Measurements from ENCODE around the gene COP1.

Gene COP1

DNA sequence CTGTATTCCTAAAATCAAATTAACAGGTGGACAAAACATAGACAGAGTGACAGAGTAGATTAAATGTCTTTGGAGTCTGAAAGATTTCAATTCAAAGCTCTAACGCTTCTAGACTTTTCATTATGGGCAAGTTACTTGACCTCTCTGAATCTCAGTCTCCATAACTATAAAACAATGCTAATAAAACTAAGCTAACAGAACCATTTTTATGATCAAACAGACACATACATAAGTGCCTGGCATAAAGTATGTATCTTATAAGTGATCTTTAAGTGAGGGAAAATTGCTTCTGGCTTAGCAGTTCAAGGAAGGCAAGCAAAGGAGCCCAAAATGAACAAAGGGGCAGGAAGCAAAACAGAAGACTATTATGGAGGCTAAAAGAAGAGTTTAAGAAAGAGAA is 246.9 kb downstream of the COP1 start:
- no peak for DNase-seq (ENCODE audit: low read depth)

DNA sequence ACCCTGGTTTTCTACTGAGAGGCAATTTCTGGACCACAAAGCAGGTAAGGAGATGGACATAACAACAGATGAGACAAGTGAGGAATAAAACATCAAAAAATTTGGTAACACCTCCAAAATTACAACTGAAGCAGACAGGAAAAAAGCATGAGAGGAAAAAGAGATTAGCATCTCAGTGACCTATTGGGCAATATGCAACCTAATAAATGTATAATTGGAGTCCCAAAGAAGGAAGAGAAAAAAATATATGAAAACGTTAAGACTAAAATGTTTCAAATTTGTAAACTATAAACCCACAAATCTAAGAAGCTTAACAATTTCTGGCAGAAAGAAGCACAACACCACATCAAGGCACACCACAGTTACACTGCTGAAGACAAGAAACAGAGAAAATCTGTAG is 255.5 kb downstream of the COP1 start:
- DNase-seq (ENCODE audit: low read depth): no peak

GRCh38 chr1:175947771-175948170 is 259.3 kb downstream of the COP1 start:
- no peak for DNase-seq (ENCODE audit: low read depth)

DNA sequence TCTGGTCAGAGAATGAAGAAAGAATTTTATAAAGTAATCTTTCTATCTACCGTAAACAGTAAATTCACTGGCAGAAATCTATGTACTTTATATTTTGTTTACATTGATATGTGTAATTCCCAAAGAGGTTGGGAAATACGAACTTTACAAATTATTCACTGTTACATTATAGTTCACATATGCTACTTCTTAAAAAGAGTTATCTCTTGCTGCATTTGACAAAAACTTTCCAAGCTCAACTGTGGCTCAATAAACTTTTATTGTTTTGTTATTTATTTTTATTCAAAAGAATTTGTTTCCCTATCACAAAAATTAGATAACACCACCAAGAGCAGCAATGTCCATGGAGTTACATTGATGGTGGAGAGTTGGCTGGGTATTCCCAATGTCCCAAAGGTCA is 262.5 kb downstream of the COP1 start:
- no peak for DNase-seq (ENCODE audit: low read depth)

- DNase-seq (ENCODE audit: low read depth): no peak
Measured at GRCh38 chr1:175941164-175941563, 265.9 kb downstream of the COP1 start.

GRCh38 chr1:175936736-175937135 is 270.4 kb downstream of the COP1 start:
- DNase-seq (ENCODE audit: low read depth): no peak

DNA sequence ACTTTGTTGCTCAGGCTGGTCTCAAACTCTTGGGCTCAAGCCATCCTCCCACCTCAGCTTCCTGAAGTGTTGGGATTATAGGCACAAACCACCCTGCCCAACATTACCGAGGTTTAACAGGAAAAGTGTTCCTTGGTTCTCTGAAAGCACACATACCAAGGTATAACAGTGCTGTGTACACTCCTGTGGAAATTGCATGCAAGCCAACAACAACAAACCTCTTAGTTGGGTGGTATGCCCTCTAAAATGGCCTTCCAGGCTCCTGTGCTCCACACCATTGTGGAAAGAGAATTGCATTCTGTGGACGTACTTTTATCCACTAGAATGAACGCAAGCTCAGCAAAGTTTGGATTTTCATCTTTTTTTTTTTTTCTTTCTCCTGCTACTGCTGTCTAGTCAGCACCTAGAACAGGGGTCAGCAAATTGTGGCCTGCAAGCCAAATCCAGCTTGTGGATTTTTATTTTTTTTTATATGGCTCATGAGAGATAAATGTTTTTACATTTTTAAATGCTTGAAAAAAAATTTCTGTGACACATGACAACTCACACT is 271.4 kb downstream of the COP1 start:
- DNase-seq (ENCODE audit: low read depth): no peak

DNA sequence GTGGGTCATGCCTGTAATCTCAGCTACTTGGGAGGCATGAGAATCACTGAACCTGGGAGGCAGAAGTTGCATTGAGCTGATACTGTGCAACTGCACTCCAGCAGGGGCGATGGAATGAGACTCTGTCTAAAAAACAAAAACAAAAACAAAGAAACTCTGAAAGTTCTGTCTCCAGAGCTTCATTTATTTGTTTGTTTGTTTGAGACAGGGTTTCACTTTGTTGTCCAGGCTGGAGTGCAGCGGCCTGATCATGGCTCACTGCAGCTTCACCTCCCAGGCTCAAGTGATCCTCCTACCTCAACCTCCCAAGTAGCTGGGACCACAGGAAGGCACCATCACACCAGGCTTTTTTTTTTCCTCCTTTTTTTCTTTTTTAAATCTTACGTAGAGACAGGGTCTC is 271.9 kb downstream of the COP1 start:
- DNase-seq (ENCODE audit: low read depth): no peak

GRCh38 chr1:175933801-175934200 is 273.3 kb downstream of the COP1 start:
- no peak for DNase-seq (ENCODE audit: low read depth)

GRCh38 chr1:175927944-175928343 is 279.1 kb downstream of the COP1 start:
- DNase-seq (ENCODE audit: low read depth): no peak

DNA sequence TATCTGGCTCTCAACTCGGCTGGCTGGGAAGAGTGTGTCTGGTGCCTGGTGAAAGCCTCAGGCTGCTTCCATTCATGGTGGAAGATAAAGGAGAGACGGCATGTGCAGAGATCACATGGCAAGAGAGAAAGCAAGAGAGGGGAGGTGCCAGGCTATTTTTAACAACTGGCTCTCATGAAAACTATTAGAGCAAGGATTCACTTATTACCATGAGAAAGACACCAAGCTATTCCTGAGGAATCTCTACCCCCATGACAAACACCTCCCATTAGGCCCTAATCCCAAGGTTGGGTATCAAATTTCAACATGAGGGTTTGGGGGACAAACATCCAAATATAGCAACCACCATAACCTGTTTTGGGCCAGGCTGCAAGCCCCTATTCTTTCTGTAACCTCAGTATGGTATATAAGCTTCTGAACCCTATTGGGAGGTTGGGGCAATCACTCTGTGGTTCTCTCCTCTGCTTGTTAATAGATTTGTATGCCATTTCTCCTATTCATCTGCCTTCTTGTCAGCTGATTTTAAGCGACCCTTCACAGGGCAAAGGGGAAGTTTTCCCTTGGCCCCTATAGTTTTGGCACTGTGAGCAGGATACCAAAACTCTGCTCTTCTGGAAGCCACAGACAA is 284.7 kb downstream of the COP1 start:
- no peak for DNase-seq (ENCODE audit: low read depth)

DNA sequence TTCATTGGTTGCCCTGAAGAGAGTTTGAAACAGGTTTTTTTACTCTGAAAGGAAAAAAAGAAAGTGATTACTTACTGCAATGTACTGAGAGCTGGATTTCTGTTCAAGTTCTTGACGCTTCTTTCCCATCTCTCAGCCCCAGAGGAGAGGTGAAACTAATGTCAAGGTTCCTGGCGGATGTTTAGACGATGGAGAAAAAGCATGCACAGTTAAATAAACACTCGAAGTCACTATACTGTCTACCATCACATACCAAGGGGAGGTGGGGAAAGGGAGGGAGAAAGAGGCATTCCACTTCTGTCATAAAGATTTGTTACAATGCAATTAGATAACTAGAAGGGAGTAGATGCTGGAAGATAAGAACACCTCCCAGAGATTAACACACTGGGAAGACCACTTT is 286.7 kb downstream of the COP1 start:
- no peak for DNase-seq (ENCODE audit: low read depth)

DNA sequence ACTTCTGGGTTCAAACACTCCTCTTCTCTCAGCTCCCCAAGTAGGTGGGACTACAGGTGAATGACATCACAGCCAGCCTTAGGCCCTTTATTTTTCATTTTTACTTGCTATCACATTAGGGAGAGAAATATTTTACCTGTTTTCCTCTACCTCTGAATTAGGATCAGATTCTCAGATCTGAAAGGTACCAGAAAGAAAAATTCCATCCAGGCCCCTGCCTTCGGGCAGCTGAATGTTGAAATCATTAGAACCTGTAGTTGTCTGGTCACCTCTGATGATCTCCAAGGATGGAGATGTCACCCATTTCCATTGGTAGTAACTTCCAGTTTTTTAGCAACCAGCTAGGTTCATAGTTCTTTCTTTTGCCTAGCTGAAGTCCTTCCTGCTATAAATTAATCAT is 288.1 kb downstream of the COP1 start:
- no peak for DNase-seq (ENCODE audit: low read depth)

GRCh38 chr1:175918364-175918801 is 288.7 kb downstream of the COP1 start:
- no peak for DNase-seq (ENCODE audit: low read depth)

- DNase-seq (ENCODE audit: low read depth): no peak
Measured at GRCh38 chr1:175914115-175914514, 293.0 kb downstream of the COP1 start.

- no peak for DNase-seq (ENCODE audit: low read depth)
Measured at GRCh38 chr1:175911138-175911537, 295.9 kb downstream of the COP1 start.

GRCh38 chr1:175906370-175906769 is 300.7 kb downstream of the COP1 start:
- DNase-seq (ENCODE audit: low read depth): no peak

- no peak for DNase-seq (ENCODE audit: low read depth)
Measured at GRCh38 chr1:175904808-175905207, 302.3 kb downstream of the COP1 start.

- DNase-seq (ENCODE audit: low read depth): no peak
Measured at GRCh38 chr1:175902281-175902680, 304.8 kb downstream of the COP1 start.

DNA sequence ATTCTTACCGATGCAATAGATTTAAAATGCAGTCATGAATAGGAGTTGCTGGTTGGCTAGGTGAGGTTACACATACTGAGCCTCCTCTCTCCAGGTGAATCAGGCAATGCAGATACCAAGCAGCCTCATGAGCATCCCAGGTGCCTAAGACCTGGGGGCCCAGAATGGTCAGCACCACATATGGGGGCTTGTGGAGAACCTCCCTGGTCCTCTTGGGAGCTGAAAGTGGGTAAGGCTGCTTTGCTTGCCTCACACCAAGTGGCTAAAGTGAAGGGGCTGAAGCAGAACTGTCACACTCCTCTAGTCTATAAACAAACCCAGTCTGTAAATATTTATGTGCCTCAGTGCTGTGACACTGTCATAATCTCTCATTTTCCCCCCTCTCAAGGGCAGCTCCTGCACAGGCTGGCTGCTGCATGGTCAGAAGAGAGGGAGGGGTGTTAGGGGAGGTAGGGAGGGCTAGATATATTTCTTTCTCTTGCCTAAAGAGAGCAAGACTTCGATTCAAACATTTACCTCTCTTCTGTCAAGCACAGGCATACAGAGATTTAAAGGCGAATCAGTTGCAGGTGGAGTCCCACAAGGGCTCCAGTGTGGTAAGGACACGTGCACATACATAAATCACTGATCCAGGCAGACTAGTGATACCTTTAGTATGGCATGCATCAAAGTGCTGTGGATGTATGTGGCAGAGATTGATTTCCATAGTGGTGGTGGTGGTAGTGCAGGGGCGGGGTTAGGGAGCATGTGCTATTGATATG is 305.8 kb downstream of the COP1 start:
- no peak for DNase-seq (ENCODE audit: low read depth)

- DNase-seq (ENCODE audit: low read depth): no peak
Measured at GRCh38 chr1:175900171-175900570, 306.9 kb downstream of the COP1 start.

DNA sequence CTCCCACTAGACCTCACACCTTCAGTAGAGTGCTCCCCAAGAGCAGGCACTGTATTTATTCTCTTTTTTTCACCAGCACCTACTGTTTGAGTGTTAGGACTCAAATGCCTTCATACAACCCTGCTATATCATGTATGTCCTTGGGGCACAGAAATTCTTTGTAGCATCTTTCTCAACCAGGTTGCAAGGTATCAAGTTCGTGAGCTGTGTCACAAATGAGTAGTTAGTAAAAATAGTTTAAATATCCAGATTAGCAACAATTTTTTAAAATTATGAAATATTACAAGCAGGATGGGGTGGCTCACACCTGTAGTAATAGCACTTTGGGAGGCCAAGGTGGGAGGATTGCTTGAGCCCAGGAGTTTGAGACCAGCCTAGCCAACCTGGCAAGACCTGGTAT is 311.1 kb downstream of the COP1 start:
- DNase-seq (ENCODE audit: low read depth): no peak

Measured in stimulated activated CD4-positive, alpha-beta T cell treated with anti-CD3 and anti-CD28 coated beads, Interleukin-2, amount 100 ng/mL, for 4 hours (primary cell).